Skeletal muscle cell (primary cell): ENCODE results near the gene XPR1.
"Not testable (repeated sequence)": the region's sequence is repeated elsewhere in the genome, so short reads cannot be mapped to it uniquely, and the experiment has no call there.

Experiments
- DNase-seq: peaks from one replicate; pipeline ENCODE4 v3.0.0-alpha.2; 2010; ENCODE audit warnings: low read depth
- H3K4me3 ChIP-seq: 2 replicates; pipeline ENCODE4 v1.5.1; 2011; ENCODE audit warnings: low read depth, mild to moderate bottlenecking, control low read depth, low read length, moderate library complexity

XPR1 gene

GRCh38 chr1:180640531-180640949 is 8.7 kb downstream of the XPR1 start:
- no peak for DNase-seq
- H3K4me3 ChIP-seq: no peak overlapping the region

DNA sequence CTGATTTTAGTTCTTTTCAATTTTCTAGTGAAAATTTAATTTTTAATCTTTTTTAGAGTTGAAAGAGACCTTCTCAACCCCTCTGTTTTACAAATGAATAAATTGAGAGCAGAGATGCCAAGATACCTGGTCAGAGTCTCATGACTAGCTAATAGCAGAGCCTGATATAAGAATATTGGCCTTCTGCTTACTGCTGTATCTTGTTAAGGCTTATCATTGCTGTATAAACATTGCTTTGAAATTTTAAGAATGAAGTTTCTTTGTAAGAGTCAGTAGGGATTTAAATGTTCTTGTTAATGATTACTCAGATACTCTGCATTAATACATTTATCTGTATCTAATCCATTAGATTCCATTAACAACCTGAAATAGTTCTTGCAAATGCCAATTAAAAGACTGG is 9.8 kb downstream of the XPR1 start:
- DNase-seq: no peak

DNA sequence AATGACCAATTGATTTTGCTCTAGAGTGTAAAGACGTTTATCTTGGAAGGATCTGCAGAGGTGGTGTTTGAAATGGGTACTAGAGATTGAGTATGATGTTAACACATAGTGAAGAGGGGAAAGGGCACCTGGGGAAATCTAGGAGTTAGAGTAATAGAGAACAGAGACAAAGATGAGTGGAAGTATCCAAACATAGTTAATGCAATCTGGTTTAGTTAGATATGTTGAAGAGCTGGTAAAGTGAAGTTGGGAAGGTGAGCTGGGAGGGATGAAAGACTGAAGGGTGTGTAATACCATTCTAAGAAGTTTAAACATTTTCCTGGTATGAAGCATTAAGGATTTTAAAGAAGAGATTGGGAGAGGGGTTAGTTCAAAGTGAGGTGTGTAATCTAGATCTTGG is 11.0 kb downstream of the XPR1 start:
- DNase-seq: no peak
- no peak overlapping the region for H3K4me3 ChIP-seq

More for the DNA sequence above, 9.8 kb downstream of the XPR1 start:
- no peak overlapping the region for H3K4me3 ChIP-seq

- no peak overlapping the region for H3K4me3 ChIP-seq
- DNase-seq: no peak
Measured at GRCh38 chr1:180643693-180644092, 11.9 kb downstream of the XPR1 start.

DNA sequence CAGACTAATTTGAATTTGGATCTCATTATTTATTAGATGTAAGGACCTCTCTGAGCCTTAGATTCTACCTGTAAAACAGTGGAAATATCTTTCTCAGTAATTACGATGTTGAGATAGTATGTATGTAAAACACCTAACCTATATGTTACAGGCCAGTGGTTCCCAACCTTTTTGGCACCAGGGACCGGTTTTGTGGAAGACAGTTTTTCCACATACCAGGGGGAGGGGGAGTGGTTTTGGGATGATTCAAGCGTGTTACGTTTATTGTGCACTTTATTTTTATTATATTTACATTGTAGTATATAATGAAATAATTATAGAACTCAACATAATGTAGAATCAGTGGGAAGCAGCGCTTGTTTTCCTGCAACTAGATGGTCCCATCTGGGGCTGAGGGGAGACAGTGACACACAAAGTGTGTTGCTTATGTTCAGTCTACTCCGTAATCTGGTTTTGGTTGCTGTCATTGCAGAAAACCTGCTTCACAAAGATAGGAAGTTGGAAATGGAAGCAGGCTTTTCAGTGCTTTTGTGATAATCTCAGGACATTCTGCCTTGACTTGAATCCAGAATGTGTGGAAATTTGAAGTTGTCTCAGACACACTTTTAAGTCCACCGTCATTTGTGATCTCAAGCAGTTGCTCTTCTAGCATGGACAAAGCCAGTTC is 12.8 kb downstream of the XPR1 start:
- no peak overlapping the region for H3K4me3 ChIP-seq
- no peak for DNase-seq

- not testable (repeated sequence) for H3K4me3 ChIP-seq, DNase-seq
Measured at GRCh38 chr1:180645261-180645660, 13.4 kb downstream of the XPR1 start.

- DNase-seq: no peak
- no peak overlapping the region for H3K4me3 ChIP-seq
Measured at GRCh38 chr1:180646093-180646492, 14.3 kb downstream of the XPR1 start.

DNA sequence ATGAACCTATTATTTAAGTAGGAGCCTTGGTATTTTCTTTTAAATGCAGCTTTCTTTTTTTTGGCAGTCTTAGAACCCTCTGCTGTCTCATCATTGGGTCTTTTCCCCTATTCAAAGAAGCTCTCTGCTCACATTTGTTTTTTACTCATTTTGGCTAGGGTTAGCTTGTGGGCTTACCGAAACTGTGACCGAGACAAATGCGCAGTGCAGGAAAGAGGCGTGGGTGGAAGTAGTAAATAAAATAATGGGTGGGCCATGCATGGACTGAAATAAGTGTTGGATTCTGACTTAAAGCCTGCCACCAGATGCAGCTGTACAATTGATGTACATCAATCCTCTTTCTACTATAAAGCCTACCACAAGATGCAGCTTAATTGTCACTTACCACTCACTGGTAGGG is 14.7 kb downstream of the XPR1 start:
- H3K4me3 ChIP-seq: no peak overlapping the region
- DNase-seq: no peak

- DNase-seq: no peak
- no peak overlapping the region for H3K4me3 ChIP-seq
Measured at GRCh38 chr1:180652792-180653191, 21.0 kb downstream of the XPR1 start.

DNA sequence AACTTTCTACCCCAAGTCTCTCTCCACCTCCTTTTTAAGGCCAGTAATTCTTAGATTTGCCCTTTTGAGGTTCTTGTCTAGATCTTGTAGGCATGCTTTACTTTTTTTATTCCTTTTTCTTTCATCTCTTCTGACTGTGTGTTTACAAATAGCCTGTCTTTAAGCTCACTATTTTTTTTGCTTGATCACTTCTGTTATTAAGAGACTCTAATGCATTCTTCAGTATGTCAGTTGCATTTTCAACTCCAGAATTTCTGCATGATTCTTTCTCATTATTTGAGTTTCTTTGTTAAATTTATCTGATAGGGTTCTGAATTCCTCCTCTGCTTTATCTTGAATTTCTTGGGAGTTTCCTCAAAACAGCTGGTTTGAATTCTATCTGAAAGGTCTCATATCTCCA is 30.9 kb downstream of the XPR1 start:
- H3K4me3 ChIP-seq: no peak overlapping the region
- DNase-seq: no peak

GRCh38 chr1:180670681-180671080 is 38.9 kb downstream of the XPR1 start:
- DNase-seq: no peak
- no peak overlapping the region for H3K4me3 ChIP-seq

DNA sequence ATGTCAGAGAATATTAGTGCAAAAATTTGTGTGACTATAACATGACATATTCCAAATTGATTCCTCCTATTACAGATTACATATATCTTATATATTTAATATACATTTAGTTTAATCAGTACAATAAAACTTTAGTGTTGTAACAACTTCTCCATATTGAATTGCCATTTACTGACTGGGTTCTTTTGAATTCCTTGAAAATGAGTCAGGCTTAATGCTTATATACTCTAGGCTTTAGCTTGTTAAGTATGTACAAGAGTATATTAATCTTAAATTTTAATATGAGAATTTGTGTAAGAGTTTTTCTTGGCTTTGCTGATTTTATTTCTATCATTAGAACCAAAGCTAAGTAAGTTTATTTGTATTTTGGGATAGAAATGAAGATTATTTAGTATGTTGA is 40.3 kb downstream of the XPR1 start:
- no peak overlapping the region for H3K4me3 ChIP-seq
- DNase-seq: no peak

- DNase-seq: no peak
- no peak overlapping the region for H3K4me3 ChIP-seq
Measured at GRCh38 chr1:180672505-180672904, 40.7 kb downstream of the XPR1 start.

DNA sequence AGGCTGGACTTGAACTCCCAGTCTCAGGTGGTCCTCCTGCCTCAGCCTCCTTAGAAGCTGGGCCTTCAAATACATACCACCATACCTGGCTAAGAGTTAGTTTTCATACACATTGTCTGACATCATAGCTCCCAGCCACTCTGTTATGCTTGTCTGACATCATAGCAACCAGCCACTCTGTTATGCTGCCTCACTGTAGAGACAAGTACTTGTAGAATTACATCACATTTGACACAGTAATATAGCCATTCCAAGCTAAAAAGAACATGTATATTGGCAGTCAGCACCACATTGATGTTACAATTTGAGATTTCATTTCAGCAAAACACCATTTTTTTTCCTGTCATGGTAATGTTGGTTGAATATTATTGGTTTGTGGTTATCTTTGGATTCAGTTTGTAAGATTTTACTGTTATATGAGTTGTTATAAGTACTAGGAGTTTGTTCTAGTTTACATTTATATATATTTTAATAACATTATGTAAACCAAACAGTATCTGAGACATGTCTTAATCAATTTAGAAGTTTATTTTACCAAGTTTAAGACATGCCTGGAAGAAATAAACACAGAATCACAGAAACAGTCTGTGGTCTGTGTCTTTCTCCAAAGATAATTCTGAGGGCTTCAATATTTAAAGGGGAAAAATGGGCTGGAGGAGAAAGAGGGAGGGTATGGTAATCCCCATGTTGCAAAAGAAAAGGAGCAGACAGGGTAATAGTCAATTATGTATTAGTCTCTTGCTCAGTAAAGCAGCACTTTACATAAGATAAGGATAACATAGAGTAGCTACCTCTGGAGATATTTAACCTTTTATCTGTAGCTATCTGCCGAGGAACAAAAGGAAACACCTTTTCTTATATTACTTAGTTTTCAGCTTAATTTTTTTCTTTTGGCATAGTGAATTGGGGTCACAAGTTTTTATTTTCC is 43.0 kb downstream of the XPR1 start:
- no peak overlapping the region for H3K4me3 ChIP-seq
- DNase-seq: no peak

GRCh38 chr1:180675586-180675985 is 43.8 kb downstream of the XPR1 start:
- no peak for DNase-seq
- no peak overlapping the region for H3K4me3 ChIP-seq

DNA sequence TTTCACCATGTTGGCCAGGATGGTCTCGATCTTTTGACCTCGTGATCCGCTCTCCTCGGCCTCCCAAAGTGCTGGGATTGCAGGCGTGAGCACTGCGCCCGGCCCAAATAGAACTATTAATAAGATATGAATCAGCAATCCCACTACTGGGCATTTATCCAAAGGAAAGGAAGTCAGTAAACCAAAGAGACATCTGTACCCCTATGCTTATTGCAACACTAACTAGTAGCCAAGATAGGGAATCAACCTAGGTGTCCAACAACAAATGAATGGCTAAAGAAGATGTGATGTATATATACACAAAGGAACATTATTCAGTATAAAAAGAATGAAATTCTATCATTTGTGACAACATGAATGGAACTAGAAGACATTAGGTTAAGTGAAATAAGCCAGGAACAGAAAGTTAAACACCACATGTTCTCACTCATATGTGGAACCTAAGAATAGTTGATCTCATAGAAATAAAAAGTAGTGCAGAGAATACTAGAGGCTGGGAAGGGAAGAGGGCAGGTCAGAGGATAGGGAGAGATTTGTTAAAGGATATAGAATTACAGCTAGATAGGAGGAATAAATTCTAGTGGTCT is 48.8 kb downstream of the XPR1 start:
- H3K4me3 ChIP-seq: no peak overlapping the region
- peak; percentile 43 for DNase-seq

DNA sequence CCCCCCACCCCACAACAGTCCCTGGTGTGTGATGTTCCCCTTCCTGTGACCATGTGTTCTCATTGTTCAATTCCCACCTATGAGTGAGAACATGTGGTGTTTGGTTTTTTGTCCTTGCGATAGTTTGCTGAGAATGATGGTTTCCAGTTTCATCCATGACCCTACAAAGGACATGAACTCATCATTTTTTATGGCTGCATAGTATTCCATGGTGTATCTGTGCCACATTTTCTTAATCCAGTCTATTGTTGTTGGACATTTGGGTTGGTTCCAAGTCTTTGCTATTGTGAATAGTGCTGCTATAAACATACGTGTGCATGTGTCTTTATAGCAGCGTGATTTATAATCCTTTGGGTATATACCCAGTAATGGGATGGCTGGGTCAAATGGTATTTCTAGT is 51.3 kb downstream of the XPR1 start:
- H3K4me3 ChIP-seq, DNase-seq: not testable (repeated sequence)

DNA sequence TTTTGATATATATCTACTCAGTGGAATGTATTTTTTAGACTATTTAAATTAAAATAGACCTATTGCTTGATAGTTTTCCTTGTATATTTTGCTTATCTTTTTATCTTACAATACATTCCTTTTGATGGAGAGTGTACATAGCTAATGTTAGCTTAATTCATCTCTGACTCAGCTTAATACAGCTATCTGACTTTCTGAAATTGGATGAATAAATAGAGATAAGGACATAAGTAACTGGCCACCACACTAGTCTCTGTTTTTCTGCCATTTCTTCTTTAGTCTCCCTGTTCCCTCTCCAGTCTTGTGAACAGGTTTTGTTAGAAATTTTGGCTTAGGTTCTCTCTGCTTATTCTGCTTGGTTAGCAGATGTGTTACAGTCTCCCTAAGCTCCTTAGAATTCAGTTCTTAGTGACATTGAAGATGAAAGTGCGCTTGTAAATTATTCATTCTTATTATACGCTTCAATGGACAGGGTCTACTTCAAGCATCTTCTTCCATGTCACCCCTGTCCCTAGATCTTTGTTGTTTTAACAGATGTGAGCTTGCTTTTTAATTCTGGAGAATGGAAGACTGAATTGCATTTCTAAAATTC is 59.6 kb downstream of the XPR1 start:
- no peak overlapping the region for H3K4me3 ChIP-seq
- no peak for DNase-seq

DNA sequence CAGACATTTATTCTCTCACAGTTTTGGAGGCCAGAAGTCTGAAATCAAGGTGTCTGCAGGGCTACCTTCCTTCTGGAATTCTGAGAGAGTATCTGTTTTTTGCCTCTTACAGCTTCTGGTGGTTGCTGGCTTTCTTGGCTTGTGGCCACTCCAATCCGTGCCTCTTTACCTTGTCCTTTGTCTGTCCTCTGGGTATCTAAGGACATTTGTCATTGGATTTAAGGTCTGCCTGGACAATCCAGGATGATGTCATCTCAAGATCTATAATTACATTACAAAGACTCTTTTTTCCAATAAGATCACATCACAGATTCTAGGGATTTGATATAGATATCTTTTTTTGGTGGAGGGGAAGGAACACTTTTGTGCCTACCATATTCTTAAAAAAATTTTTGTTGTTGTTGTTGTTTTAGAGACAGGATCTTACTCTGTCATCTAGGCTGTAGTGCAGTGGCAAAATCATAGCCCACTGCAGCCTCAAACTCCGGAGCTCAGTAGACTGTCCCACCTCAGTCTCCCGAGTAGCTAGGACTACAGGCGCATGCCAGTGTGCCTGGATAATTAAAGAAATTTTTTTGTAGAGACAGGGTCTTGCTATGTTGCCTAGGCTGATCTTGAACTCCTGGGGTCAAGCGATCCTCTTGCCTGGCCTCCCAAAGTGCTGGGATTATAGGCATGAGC is 61.9 kb downstream of the XPR1 start:
- DNase-seq: no peak
- no peak overlapping the region for H3K4me3 ChIP-seq

- no peak overlapping the region for H3K4me3 ChIP-seq
- no peak for DNase-seq
Measured at GRCh38 chr1:180695282-180695681, 63.5 kb downstream of the XPR1 start.
